ENCODE measurements around the gene RGL1.

Gene RGL1

DNA sequence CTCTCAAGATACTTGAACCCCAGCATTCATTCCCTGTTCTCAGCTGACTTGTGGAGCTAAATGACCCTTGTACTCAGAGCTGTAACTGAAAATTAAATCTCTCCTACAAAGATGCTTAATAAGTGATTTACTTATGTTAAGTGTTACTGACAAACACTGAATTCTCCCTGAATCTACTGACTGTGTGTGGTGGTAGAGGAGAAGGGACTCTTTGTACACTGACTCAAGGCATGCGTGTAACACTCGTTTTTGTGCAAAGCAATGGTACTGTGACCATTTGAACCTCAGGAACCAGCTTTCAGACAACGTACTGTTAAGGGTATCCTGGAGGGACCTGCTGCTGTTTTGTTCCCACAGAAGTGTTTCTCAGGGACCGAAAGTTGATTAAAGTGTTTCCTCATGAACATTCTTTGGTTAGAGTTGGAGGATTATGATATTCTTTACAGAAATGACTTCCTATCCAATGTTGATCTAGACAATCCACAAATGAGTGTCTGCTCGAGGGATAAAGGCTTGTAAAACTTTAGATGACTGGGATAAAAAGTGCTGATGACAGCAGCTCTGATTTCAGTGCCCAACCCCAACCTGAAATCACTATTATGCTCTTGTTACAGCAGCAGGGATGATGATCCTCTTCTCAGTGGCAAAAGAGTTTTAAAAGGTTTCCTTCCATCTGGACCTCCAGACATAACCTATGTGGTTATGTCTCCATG, 12.8 kb downstream of the RGL1 start:
- no peak overlapping the region for H3K4me3 ChIP-seq (ENCODE audit: control insufficient read depth, low read depth, low read length)
- TF ChIP-seq, protein P1, sequence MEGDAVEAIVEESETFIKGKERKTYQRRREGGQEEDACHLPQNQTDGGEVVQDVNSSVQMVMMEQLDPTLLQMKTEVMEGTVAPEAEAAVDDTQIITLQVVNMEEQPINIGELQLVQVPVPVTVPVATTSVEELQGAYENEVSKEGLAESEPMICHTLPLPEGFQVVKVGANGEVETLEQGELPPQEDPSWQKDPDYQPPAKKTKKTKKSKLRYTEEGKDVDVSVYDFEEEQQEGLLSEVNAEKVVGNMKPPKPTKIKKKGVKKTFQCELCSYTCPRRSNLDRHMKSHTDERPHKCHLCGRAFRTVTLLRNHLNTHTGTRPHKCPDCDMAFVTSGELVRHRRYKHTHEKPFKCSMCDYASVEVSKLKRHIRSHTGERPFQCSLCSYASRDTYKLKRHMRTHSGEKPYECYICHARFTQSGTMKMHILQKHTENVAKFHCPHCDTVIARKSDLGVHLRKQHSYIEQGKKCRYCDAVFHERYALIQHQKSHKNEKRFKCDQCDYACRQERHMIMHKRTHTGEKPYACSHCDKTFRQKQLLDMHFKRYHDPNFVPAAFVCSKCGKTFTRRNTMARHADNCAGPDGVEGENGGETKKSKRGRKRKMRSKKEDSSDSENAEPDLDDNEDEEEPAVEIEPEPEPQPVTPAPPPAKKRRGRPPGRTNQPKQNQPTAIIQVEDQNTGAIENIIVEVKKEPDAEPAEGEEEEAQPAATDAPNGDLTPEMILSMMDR (IDR thresholded peaks at IDR 0.05; ENCODE audit: control insufficient read depth, insufficient read depth, low read depth, low read length, missing control alignments) = no peak
- no peak for DNase-seq (ENCODE audit: low read depth)

DNA sequence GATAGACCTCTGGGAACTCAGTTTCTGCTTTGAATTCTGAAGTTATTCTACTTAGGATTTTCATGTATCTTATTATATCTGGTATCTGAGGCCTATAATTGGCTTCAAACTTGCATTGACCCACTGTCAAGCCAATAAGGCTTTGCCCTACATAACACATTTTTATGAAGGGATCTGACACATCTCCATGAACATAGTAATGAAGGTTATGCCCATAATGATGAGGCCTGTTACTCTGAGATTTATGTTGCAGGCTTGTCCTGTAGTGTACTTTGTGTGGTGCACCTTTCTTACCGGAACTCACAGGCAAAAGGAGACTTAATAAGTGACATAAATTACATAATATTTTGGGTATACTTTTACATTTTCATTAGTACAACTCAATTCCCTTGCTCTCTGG, 14.1 kb downstream of the RGL1 start:
- TF ChIP-seq, protein P1 (IDR thresholded peaks at IDR 0.05; ENCODE audit: control insufficient read depth, insufficient read depth, low read depth, low read length, missing control alignments) = no peak
- DNase-seq (ENCODE audit: low read depth) = no peak
- H3K4me3 ChIP-seq (ENCODE audit: control insufficient read depth, low read depth, low read length) = no peak overlapping the region

- DNase-seq (ENCODE audit: low read depth) = no peak
- TF ChIP-seq, protein P1 (IDR thresholded peaks at IDR 0.05; ENCODE audit: control insufficient read depth, insufficient read depth, low read depth, low read length, missing control alignments) = no peak
- H3K4me3 ChIP-seq (ENCODE audit: control insufficient read depth, low read depth, low read length) = no peak overlapping the region
Measured at GRCh38 chr1:183821309-183821888, 16.5 kb downstream of the RGL1 start.

- DNase-seq (ENCODE audit: low read depth) = no peak
- TF ChIP-seq, protein P1 (IDR thresholded peaks at IDR 0.05; ENCODE audit: control insufficient read depth, insufficient read depth, low read depth, low read length, missing control alignments) = no peak
- no peak overlapping the region for H3K4me3 ChIP-seq (ENCODE audit: control insufficient read depth, low read depth, low read length)
Measured at GRCh38 chr1:183821889-183822611, 17.1 kb downstream of the RGL1 start.

- TF ChIP-seq, protein P1 (IDR thresholded peaks at IDR 0.05; ENCODE audit: control insufficient read depth, insufficient read depth, low read depth, low read length, missing control alignments) = no peak
- DNase-seq (ENCODE audit: low read depth) = no peak
- no peak overlapping the region for H3K4me3 ChIP-seq (ENCODE audit: control insufficient read depth, low read depth, low read length)
Measured at GRCh38 chr1:183824291-183824690, 19.4 kb downstream of the RGL1 start.

- DNase-seq (ENCODE audit: low read depth) = no peak
- H3K4me3 ChIP-seq (ENCODE audit: control insufficient read depth, low read depth, low read length) = no peak overlapping the region
- TF ChIP-seq, protein P1 (IDR thresholded peaks at IDR 0.05; ENCODE audit: control insufficient read depth, insufficient read depth, low read depth, low read length, missing control alignments) = no peak
Measured at GRCh38 chr1:183827801-183828200, 22.9 kb downstream of the RGL1 start.

All from AG09309 (cell line).